ENCODE results near the gene BORCS6.

GRCh38 chr17:8153525-8153956 lies 36.4 kb downstream of the BORCS6 start:
- TF ChIP-seq, protein P1, sequence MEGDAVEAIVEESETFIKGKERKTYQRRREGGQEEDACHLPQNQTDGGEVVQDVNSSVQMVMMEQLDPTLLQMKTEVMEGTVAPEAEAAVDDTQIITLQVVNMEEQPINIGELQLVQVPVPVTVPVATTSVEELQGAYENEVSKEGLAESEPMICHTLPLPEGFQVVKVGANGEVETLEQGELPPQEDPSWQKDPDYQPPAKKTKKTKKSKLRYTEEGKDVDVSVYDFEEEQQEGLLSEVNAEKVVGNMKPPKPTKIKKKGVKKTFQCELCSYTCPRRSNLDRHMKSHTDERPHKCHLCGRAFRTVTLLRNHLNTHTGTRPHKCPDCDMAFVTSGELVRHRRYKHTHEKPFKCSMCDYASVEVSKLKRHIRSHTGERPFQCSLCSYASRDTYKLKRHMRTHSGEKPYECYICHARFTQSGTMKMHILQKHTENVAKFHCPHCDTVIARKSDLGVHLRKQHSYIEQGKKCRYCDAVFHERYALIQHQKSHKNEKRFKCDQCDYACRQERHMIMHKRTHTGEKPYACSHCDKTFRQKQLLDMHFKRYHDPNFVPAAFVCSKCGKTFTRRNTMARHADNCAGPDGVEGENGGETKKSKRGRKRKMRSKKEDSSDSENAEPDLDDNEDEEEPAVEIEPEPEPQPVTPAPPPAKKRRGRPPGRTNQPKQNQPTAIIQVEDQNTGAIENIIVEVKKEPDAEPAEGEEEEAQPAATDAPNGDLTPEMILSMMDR (IDR thresholded peaks at IDR 0.05): no peak
- no peak for TF ChIP-seq POLR2A (IDR thresholded peaks at IDR 0.05)
